Measurements from ENCODE around the gene ETV6.
A peak's percentile ranks its signal among the peaks of the same experiment; 100 is the strongest.

The ETV6 gene

GRCh38 chr12:11696084-11696483 lies 46.6 kb downstream of the ETV6 start:
- DNase-seq = no peak

- DNase-seq = no peak
These were observed 47.7 kb downstream of the ETV6 start for GRCh38 chr12:11697131-11697530.

DNA sequence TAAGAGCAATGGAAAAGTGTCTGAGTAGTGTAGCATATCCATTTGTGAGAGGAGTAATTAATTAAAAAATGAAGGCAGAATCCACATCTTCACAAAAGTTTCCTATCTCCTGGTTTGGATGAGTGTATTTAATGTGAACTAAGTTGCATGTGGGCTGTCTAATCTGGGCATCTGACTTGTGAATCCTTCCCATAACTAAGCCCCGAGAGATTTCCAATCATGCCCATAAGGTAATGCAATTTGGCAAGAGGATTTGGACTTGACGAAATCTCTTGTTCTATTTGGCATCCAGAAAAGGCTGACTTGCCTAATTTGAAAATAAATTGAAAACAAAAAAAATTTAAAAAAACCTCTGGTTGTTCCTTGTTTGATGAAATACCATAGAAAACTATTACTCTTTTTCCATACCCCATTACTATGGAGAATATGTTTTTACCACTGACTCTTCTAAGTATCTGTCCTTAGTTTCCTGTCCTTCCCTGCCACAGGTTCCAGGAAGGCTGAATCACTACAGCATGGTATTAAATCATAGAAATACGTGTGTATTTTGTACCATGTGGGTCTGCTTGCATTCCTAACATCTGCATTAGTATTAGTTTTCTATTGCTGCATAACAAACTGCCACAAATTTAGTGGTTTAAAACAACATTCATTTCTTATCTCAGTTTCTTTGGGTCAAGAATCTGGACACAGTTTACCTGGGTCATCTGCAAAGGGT lies 48.4 kb downstream of the ETV6 start:
- DNase-seq = peak in 1 of 2 donors; percentile 17

GRCh38 chr12:11698729-11699128 lies 49.3 kb downstream of the ETV6 start:
- no peak for DNase-seq

DNA sequence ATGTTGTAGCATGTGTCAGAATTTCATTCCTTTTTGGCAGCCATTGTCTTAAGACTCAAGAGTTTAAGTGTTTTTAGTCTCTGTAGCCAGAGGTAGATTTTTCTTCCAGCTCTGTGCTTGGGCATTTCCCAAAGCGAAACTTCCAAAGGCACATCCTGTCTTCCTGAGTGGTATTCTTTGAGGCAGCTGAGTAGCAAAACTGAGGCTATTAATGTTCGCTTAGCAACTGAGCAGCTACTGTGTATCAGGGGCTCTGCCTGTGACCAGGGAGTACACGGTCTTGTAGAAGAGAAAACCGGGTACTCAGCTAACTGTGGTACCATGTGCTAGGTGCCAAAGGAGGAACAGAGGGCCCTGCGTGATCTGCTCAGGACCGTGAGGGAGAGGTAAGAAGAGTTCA lies 52.0 kb downstream of the ETV6 start:
- DNase-seq = no peak

DNA sequence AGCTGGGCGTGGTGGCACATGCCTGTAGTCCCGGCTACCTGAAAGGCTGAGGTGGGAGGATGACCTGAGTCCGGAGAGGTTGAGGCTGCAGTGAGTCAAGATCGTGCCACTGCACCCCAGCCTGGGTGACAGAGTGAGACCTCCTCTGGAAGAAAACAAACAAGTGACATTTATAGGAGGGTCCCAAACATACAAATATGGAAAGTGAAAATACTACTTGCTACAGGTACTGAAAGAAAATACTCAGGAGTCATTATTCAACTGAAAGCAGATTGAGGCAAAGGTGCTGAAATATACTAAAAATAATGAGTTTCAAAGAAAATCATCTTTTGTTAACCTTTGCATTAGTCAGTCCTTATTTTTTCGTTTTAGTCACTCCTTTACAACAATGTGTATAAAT lies 53.5 kb downstream of the ETV6 start:
- DNase-seq = no peak

DNA sequence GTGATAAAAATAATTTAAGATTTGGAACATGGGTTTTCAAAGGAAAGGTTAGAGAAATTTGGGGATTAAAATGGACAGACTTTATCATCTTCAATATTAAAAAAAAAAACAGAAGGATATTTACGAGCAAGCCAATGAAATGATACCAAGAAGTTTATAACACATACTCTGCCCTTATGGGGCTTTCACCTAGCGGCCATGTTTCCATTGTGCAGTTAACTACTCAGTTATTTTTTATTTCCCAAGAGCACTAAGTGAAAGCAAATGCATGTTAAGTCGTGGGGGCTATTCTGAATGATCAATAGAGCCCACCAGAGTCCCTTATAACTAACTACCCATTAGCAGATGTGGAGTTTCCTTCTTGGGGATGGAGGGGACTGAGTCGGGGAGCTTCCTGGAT lies 53.9 kb downstream of the ETV6 start:
- no peak for DNase-seq

GRCh38 chr12:11704089-11704488 lies 54.6 kb downstream of the ETV6 start:
- DNase-seq = no peak

DNA sequence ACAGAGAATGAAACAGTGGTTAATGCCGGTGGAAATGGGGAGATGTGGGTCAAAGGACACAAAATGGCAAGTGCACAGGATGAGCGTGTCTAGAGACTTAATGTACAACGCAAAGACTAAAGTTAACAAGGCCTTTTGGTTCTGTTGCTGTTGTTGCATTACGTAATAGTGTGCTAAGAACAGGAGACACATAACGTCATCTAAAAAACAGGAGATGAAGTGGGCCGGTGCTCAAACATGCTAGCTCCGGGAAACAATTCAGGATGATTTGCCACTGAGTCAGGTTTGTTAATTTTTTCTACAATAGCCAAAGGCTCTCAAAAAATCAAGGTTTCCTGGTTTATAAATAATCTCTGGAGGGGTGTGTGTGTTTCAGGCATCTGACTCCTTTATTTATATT lies 55.5 kb downstream of the ETV6 start:
- DNase-seq = peak; percentile 45 to 51

GRCh38 chr12:11706509-11707379 lies 57.3 kb downstream of the ETV6 start:
- DNase-seq = no peak

DNA sequence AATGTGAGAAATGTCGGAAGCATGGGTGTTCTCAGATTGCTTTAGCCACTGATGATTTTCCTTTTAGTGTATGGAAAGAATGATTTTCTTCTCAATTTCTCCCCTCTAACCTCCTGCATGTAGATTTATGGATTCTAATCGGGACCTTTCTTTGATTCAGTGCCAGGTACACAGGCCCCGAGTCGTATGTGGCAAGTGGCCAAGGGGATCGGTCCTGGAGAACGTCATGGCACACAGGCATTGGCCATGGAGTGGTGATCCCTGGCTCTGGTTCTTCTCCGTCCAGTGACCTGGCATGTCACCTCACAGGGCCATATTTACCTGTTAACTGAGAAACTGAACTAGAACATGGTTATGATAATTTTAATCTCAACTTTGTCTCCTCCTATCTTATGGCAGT lies 58.1 kb downstream of the ETV6 start:
- DNase-seq = no peak

GRCh38 chr12:11709513-11709912 lies 60.0 kb downstream of the ETV6 start:
- DNase-seq = no peak

GRCh38 chr12:11710431-11710830 lies 61.0 kb downstream of the ETV6 start:
- DNase-seq = no peak

DNA sequence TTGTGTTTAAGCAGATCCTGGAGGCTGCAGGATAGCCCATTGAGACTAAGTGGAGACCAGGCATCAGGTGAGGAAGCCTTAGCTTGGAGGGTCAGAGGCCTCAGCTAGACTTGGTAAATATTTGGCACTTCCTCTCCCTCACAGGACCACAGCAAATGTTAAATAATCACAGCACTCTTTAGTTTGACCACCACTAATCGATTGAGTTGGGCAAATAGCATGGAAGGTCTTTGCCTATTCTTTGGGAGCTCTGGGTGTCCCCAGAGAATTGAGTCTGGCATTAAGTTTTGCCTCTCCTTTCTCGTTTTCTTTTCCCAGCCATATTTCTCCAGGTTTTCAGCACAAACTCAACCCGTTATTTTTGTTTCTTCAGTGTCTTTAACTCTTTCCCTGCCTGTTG lies 61.4 kb downstream of the ETV6 start:
- DNase-seq = no peak

GRCh38 chr12:11711651-11712327 lies 62.3 kb downstream of the ETV6 start:
- DNase-seq = peak; percentile 84 to 90

DNA sequence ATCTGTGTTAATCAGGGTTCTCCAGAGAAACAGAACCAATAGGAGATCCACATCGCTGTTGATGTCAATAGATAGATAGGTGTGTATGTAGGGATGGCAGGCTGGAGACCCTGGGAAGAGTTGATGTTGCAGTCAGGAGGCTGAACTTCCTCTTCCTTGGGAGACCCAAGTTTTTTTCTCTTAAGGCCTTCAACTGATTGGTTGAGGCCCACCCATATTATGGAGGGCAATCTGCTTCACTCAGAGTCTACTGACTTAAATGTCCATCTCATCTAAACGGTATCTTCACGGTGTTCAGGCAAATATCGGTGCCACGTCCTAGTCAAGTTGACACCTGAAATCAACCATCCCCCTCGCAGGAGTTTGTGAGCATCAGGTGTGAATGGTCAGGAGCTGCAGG lies 63.0 kb downstream of the ETV6 start:
- DNase-seq = no peak

GRCh38 chr12:11713202-11713601 lies 63.7 kb downstream of the ETV6 start:
- peak; percentile 21 to 36 for DNase-seq

DNA sequence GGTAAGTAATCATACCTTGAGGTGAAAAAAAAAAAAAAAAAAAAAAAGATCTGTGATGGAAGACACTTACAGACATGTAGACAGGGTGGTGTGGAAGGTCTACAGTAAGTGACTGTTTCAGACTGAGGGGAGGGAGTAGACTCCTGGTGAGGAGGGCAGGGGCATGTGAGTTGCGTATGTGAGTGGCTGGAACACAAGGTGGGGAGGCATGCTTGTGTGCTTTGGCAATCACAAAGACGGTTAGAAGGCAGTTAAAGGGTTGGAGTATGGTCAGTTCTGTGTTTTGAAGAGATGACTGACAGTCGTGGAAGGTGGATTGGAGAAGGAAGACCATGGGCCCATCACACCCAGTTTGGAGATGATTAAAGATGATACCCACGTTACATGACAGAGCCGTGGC lies 65.2 kb downstream of the ETV6 start:
- DNase-seq = no peak

DNA sequence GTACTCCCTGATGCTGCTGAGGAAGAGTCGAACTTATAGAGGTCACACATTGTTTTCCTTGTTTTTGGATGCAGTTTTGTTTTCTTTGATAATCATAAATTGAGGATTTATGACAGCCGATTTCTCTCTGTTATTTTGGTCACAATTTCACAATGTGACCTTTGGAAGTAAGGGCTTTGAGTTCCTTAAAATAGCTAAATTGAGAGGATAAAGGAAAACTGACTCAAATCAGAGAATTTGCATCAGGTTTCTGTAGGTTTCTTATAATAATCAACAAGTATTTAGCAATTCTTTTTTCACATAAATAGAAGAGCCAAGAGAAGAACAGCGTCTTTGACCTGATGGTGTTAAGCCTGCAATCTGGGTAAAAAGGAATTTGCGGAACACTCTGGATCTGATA lies 66.1 kb downstream of the ETV6 start:
- DNase-seq = no peak

DNA sequence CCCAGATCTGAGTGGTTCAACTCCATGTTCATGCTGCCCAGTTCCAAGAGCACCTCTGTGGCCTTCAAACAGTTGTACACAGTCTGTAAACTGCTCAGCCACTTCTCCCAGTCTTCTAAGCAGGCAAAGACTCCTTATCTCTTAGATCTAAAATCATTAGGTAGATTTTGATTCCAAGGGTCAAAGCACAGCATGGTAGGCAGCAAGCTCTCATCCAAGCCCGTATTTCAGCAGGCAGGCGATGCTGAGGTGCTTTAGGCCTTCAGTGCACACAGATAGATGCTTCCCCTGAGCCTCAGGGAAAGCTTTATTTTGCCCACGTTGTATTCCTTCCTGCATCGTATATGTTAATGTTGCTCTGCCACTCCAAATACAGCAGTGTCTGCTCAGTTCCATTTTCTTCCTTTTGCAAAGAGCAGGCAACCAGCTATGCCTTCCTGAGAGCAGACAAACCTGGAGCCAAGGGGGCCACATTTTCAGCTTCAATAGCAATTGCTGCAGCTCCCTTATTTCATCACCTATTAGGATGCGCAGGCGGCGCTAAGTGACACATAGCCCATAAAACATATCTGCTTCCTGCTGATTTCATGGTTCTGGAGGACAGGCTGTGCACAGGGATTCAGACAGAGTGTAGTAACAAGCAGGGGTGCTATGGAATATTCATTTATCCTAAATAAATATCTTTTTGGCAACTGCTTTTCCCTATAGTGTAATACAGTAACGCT lies 67.5 kb downstream of the ETV6 start:
- DNase-seq = peak; percentile 69 to 82

DNA sequence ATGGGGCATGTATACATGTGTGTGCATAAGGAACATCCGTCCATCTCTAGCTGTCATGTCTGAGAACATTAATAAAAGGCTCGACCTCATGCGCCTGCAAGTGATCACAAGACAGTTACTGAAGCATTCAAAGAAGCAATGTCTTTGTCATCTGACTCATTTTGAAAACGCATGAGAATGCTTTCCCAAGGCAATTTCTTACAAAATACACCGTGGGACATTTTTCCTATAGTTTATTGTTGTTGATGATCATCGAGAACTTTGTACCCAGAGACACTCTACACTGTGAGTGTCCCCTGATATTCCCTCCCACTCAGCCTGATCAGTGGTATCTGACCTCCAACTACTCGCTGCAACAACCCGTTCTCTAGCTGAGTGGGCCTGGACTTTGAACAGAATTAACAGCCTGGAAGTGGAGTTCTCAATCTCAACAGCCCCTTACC lies 68.1 kb downstream of the ETV6 start:
- peak; percentile 89 to 90 for DNase-seq

GRCh38 chr12:11718105-11718504 lies 68.6 kb downstream of the ETV6 start:
- DNase-seq = no peak

GRCh38 chr12:11718768-11719253 lies 69.3 kb downstream of the ETV6 start:
- no peak for DNase-seq
